SU-DHL-6 (cell line): ENCODE results near the gene ATXN7.

Experiments
- H2AFZ ChIP-seq: fragments of 200-600 bp; sonication (generic); 2 replicates; pipeline ENCODE4 v1.6.1; 2014; ENCODE audit warnings: low read depth, mild to moderate bottlenecking, moderate library complexity, mixed read lengths, antibody characterized with exemption, low read length; ENCODE audit not compliant: severe bottlenecking
- H3F3A ChIP-seq: fragments of 200-600 bp; shearing (Covaris generic); 2 replicates; pipeline ENCODE4 v1.6.0; 2016; ENCODE audit warnings: antibody characterized with exemption, mild to moderate bottlenecking; ENCODE audit not compliant: insufficient read depth
- H3K27ac ChIP-seq: fragments of 200-600 bp; sonication (generic); 2 replicates; pipeline ENCODE4 v1.5.1; 2016; ENCODE audit warnings: low read depth, mild to moderate bottlenecking, low read length, moderate library complexity, mixed read lengths
- H3K27me3 ChIP-seq: fragments of 200-600 bp; sonication (generic), shearing (Covaris generic); 2 replicates; pipeline ENCODE4 v1.6.0; 2014; ENCODE audit warnings: mild to moderate bottlenecking, low read length
- H3K36me3 ChIP-seq: fragments of 200-600 bp; sonication (generic); 2 replicates; pipeline ENCODE4 v1.6.1; 2014; ENCODE audit warnings: mild to moderate bottlenecking, low read length, mixed read lengths
- H3K4me2 ChIP-seq: fragments of 300-600, 200-600 bp; shearing (Covaris generic), sonication (generic); 2 replicates; pipeline ENCODE4 v1.6.0; 2014; ENCODE audit warnings: low read length, low read depth, mild to moderate bottlenecking; ENCODE audit not compliant: poor library complexity, severe bottlenecking
- H3K4me3 ChIP-seq: fragments of 200-600 bp; sonication (generic); 2 replicates; pipeline ENCODE4 v1.5.1; 2014; ENCODE audit warnings: antibody characterized with exemption, low read length, mild to moderate bottlenecking, mixed read lengths; ENCODE audit not compliant: insufficient read depth, poor library complexity, severe bottlenecking
- H3K79me2 ChIP-seq: fragments of 200-600 bp; sonication (generic); 2 replicates; pipeline ENCODE4 v1.6.1; 2014; ENCODE audit warnings: mild to moderate bottlenecking, low read length, moderate library complexity; ENCODE audit not compliant: insufficient read depth
- H3K9ac ChIP-seq: fragments of 200-600 bp; sonication (generic); 2 replicates; pipeline ENCODE4 v1.7.0; 2014; ENCODE audit warnings: mild to moderate bottlenecking, low read length
- H3K9me2 ChIP-seq: fragments of 200-600 bp; sonication (generic); replicated peaks from 2 replicates; pipeline ENCODE4 v1.6.1; 2014; ENCODE audit warnings: low read length; ENCODE audit not compliant: insufficient read depth
- H3K9me3 ChIP-seq: fragments of 200-600 bp; sonication (generic); 2 replicates; pipeline ENCODE4 v1.6.1; 2014; ENCODE audit warnings: low read length, mixed read lengths; ENCODE audit not compliant: insufficient read depth
- H4K20me1 ChIP-seq: fragments of 200-600 bp; sonication (generic); 2 replicates; pipeline ENCODE4 v1.6.1; 2014; ENCODE audit warnings: low read depth, mild to moderate bottlenecking, antibody characterized with exemption, low read length, moderate library complexity, mixed read lengths
- EZH2phosphoT487 ChIP-seq: fragments of 200-600 bp; sonication (generic), shearing (Covaris generic); conservative IDR thresholded peaks from 2 replicates; pipeline ENCODE4 v1.6.1; 2018; ENCODE audit warnings: mild to moderate bottlenecking, antibody characterized with exemption, low read length, moderate library complexity, mixed read lengths
- TF ChIP-seq, protein P1 (sequence below): fragments of 200-600 bp; sonication (generic); IDR thresholded peaks from one replicate; pipeline ENCODE4 v1.5.1; 2017; ENCODE audit warnings: antibody characterized with exemption, mild to moderate bottlenecking, low read length, moderate library complexity; ENCODE audit not compliant: insufficient read depth, poor library complexity, severe bottlenecking

ATXN7 gene

DNA sequence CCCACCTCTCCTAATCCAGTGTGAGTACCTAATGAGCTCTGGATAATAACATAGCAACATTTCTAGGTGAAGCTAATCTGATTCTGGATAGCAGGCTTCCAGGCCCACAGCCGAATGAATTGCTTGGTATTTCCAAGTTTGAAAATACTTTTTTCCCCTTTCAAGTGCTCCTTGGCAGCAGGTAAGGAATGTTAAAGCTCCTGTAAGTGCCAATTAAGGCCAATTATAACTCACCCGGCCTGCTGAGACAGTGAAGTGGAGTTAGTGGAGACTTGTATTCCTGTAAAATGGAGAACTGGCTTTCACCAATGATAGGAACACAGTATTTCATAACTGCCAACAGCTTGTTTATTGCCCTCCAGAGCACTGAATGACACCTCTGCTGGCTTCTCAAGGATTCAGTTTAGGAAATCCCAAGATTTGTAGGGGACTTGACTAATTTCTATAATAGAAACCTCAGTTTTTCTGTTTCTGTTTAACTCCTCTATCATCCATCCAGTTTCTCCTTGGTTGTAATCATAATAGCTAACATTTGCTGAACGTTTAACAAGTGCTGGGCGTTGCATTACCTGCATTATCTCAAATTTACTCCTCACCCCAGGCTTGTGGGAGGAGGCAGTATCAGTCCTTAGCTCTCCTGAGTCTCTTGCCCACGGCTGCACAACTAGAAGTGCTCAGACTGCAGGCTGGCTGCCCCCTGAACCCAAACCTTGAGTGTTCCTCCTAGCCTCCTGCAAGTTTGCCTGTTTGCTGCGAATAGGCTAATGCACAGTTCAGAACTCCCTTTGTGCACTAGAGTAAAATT is 101.2 kb downstream of the ATXN7 start:
- TF ChIP-seq, protein P1, sequence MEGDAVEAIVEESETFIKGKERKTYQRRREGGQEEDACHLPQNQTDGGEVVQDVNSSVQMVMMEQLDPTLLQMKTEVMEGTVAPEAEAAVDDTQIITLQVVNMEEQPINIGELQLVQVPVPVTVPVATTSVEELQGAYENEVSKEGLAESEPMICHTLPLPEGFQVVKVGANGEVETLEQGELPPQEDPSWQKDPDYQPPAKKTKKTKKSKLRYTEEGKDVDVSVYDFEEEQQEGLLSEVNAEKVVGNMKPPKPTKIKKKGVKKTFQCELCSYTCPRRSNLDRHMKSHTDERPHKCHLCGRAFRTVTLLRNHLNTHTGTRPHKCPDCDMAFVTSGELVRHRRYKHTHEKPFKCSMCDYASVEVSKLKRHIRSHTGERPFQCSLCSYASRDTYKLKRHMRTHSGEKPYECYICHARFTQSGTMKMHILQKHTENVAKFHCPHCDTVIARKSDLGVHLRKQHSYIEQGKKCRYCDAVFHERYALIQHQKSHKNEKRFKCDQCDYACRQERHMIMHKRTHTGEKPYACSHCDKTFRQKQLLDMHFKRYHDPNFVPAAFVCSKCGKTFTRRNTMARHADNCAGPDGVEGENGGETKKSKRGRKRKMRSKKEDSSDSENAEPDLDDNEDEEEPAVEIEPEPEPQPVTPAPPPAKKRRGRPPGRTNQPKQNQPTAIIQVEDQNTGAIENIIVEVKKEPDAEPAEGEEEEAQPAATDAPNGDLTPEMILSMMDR, result no peak
- TF ChIP-seq EZH2phosphoT487, result no peak
- Histone ChIP-seq H3K9me3 (no peaks in the 10 kb centered on the region), H3K27ac (no peak overlapping the region), H3K9me2 (no peaks in the 10 kb centered on the region), H3F3A (peaks cover 11% of the 10 kb centered on the region; the same call in 1 of the 2 replicates), H3K36me3 (no peaks in the 10 kb centered on the region; the same call in 1 of the 2 replicates), H3K79me2 (peaks cover 50% of the 10 kb centered on the region), H3K4me2 (no peak overlapping the region), H2AFZ (no peak overlapping the region), H3K4me3 (no peak overlapping the region), H3K27me3 (no peaks in the 10 kb centered on the region), H3K9ac (no peak overlapping the region), H4K20me1 (no peaks in the 10 kb centered on the region)

DNA sequence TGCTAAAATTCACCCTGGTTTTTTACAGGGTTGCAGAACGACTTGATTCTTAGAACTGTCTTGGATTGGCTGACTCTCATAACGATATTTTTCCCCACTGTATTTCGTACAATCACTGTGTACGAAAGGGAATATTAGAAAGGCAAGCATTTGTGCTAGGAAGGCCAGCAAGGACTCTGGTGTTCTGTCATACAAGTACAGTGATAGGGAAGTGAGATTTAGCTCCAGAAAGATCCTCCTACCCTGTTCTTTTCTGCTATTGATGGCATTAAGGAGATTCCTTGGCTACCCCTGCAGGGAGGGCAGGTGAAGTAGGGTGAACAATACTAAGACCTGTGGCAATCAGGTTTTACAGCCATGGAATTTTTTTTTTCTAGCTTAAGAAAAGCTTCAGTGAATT is 102.3 kb downstream of the ATXN7 start:
- no peaks in the 10 kb centered on the region for H4K20me1 ChIP-seq
- no peak overlapping the region for H3K4me2 ChIP-seq
- H3K9ac ChIP-seq, result no peak overlapping the region
- H3K27ac ChIP-seq, result no peak overlapping the region
- H3K4me3 ChIP-seq, result no peak overlapping the region
- peaks cover 4% of the 10 kb centered on the region; the same call in 1 of the 2 replicates for H3F3A ChIP-seq
- H3K9me2 ChIP-seq, result no peaks in the 10 kb centered on the region
- H3K27me3 ChIP-seq, result no peaks in the 10 kb centered on the region
- no peaks in the 10 kb centered on the region for H3K9me3 ChIP-seq
- H3K79me2 ChIP-seq, result peaks cover 55% of the 10 kb centered on the region
- no peak overlapping the region for H2AFZ ChIP-seq
- no peaks in the 10 kb centered on the region; the same call in 1 of the 2 replicates for H3K36me3 ChIP-seq
- TF ChIP-seq, protein P1, result no peak
- TF ChIP-seq EZH2phosphoT487, result no peak

DNA sequence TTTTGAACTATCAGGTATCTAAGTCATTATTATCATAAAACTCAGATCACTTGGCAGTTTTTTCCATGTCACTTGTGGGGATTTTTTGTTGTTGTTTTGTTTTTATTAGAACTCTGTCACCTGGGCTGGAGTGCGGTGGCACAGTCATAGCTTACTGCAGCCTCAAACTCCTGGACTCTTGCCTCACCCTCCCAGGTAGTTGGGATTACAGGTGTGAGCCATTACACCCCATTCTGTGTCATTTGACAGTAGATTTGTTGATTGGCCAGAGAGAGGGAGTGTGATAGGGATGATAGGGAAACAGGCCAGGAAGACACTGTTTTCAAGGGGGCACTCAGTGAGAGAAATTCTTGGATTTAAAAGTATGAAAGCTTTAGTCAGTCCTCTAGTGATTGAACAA is 103.2 kb downstream of the ATXN7 start:
- H3K4me2 ChIP-seq, result no peak overlapping the region
- H3F3A ChIP-seq, result no peaks in the 10 kb centered on the region
- H3K4me3 ChIP-seq, result no peak overlapping the region
- no peaks in the 10 kb centered on the region for H3K9me3 ChIP-seq
- no peaks in the 10 kb centered on the region for H3K9me2 ChIP-seq
- H2AFZ ChIP-seq, result no peak overlapping the region
- TF ChIP-seq, protein P1, result no peak
- TF ChIP-seq EZH2phosphoT487, result no peak
- H3K27me3 ChIP-seq, result no peaks in the 10 kb centered on the region
- H4K20me1 ChIP-seq, result no peaks in the 10 kb centered on the region
- no peaks in the 10 kb centered on the region; the same call in 1 of the 2 replicates for H3K36me3 ChIP-seq
- H3K9ac ChIP-seq, result no peak overlapping the region
- H3K27ac ChIP-seq, result no peak overlapping the region
- peaks cover 60% of the 10 kb centered on the region for H3K79me2 ChIP-seq
